Mesothelial cell of epicardium (in vitro differentiated cells): ENCODE data around the gene LY6G5C. TPM values are rescaled to one million over a fixed set of nuclear protein-coding genes. Genes with fewer than 3 reads are reported as not detected.
"Not testable (repeated sequence)": the region's sequence is repeated elsewhere in the genome, so short reads cannot be mapped to it uniquely, and the experiment has no call there.

Experiments
- DNase-seq, 2 experiments: peaks; one replicate each; pipeline ENCODE4 v3.0.0; 2021; ENCODE audit warnings: low spot score in 2 of 2; ENCODE audit not compliant: unreplicated experiment in 2 of 2
- H3K27ac Mint-ChIP-seq: 2 replicates; pipeline ENCODE4 v1.8.0; 2021; ENCODE audit warnings: mixed read lengths
- H3K27me3 Mint-ChIP-seq: 2 replicates; pipeline ENCODE4 v1.8.0; 2021; ENCODE audit warnings: low read depth, mixed read lengths
- H3K36me3 Mint-ChIP-seq: 2 replicates; pipeline ENCODE4 v1.8.0; 2021; ENCODE audit warnings: mixed read lengths
- H3K4me1 Mint-ChIP-seq: 2 replicates; pipeline ENCODE4 v1.8.0; 2021; ENCODE audit warnings: mixed read lengths
- H3K4me3 Mint-ChIP-seq: 2 replicates; pipeline ENCODE4 v1.8.0; 2021; ENCODE audit warnings: mild to moderate bottlenecking, moderate library complexity, mixed read lengths
- H3K9me3 Mint-ChIP-seq: 2 replicates; pipeline ENCODE4 v1.8.0; 2021; ENCODE audit warnings: mixed read lengths
- total RNA-seq: library from RNA; stranded (reverse); gene quantifications from 3 replicates; pipeline ENCODE4 v1.2.1, GENCODE V29; 2021
- TF ChIP-seq, protein P1 (sequence below): fragments of 200-600 bp; sonication (generic); IDR thresholded peaks from one replicate; pipeline ENCODE4 v1.5.0; 2021; ENCODE audit warnings: antibody characterized with exemption; ENCODE audit not compliant: unreplicated experiment

Gene LY6G5C
- total RNA-seq, 1 donor from 2014 or later: 1.5 TPM

DNA sequence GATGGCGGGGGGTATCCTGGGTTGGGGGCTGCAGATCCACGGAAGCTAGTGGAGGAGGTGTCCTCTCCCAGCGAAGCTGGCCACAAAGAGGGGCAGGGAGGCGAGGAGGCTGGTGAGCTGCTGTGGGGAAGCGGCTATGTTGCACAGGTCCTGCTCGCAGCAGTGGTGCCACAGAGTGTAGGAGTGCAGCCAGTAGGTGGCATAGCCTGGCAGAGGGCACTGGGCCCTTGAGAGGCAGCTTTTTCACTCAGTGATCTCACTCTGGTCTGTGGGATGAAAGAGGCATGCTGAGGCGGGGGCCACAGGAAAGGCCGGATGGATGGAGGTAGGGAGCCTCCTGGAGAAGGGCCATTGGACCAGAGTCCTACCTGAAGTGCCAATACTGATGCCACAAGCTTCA is 31.4 kb upstream of the LY6G5C start:
- TF ChIP-seq, protein P1, sequence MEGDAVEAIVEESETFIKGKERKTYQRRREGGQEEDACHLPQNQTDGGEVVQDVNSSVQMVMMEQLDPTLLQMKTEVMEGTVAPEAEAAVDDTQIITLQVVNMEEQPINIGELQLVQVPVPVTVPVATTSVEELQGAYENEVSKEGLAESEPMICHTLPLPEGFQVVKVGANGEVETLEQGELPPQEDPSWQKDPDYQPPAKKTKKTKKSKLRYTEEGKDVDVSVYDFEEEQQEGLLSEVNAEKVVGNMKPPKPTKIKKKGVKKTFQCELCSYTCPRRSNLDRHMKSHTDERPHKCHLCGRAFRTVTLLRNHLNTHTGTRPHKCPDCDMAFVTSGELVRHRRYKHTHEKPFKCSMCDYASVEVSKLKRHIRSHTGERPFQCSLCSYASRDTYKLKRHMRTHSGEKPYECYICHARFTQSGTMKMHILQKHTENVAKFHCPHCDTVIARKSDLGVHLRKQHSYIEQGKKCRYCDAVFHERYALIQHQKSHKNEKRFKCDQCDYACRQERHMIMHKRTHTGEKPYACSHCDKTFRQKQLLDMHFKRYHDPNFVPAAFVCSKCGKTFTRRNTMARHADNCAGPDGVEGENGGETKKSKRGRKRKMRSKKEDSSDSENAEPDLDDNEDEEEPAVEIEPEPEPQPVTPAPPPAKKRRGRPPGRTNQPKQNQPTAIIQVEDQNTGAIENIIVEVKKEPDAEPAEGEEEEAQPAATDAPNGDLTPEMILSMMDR: no peak
- Mint-ChIP-seq H3K27ac (peak overlapping the region; percentile 69), H3K4me3 (no peak overlapping the region), H3K27me3 (no peaks in the 10 kb centered on the region), H3K36me3 (no peaks in the 10 kb centered on the region), H3K9me3 (no peaks in the 10 kb centered on the region), H3K4me1 (peaks cover 28% of the 10 kb centered on the region)
- no peak for DNase-seq

DNA sequence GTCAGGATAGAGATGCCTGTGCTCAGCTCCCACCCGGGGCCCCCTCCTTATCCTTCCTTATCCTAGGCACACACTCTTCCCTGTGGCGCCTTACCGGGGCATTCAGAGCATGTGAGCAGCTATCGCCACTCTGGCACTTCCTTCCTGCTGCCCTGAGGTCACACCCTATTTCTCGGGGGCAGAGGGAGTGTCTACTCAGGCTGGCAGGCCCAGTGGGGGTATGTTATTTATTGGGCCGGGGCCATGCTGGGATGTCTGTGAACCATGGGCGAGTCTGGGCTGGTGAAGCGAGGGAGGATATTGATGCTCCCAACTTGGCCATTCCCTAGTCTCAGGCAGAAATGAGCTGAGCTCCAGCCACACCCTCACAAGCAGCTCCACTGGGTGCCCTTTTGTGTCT is 30.4 kb upstream of the LY6G5C start:
- Mint-ChIP-seq H3K4me1 (peaks cover 26% of the 10 kb centered on the region), H3K36me3 (no peaks in the 10 kb centered on the region), H3K4me3 (no peak overlapping the region), H3K27me3 (no peaks in the 10 kb centered on the region), H3K27ac (no peak overlapping the region), H3K9me3 (no peaks in the 10 kb centered on the region)
- no peak for DNase-seq
- TF ChIP-seq, protein P1: no peak

- DNase-seq: no peak
- Mint-ChIP-seq H3K27me3 (no peaks in the 10 kb centered on the region), H3K27ac (no peak overlapping the region), H3K9me3 (no peaks in the 10 kb centered on the region), H3K36me3 (no peaks in the 10 kb centered on the region), H3K4me3 (no peak overlapping the region), H3K4me1 (peaks cover 26% of the 10 kb centered on the region)
- TF ChIP-seq, protein P1: no peak
Measured at GRCh38 chr6:31710523-31711219, 29.8 kb upstream of the LY6G5C start.

- H3K9me3 Mint-ChIP-seq, H3K27ac Mint-ChIP-seq, H3K36me3 Mint-ChIP-seq, H3K27me3 Mint-ChIP-seq, DNase-seq, H3K4me3 Mint-ChIP-seq: not testable (repeated sequence)
- H3K4me1 Mint-ChIP-seq: peaks cover 19% of the 10 kb centered on the region
Measured at GRCh38 chr6:31709157-31709556, 28.3 kb upstream of the LY6G5C start.

DNA sequence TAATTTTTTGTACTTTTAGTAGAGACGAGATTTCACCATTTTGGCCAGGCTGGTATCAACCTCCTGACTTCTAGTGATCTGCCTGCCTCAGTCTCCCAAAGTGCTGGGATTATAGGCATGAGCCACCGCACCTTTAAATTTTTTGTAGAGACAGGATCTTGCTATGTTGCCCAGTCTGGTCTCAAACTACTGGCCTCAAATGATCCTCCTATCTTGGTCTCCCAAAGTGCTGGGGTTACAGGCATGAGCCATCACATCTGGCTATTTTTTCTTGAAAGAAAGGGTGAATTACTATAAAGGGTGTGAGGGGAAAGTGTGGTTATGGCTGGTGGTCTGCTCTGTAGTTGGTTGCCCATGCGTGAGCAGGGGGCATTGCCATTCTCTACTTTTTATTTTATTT is 27.4 kb upstream of the LY6G5C start:
- no peak for DNase-seq
- Mint-ChIP-seq H3K36me3 (no peaks in the 10 kb centered on the region), H3K4me3 (no peak overlapping the region), H3K27me3 (no peaks in the 10 kb centered on the region), H3K4me1 (peaks cover 13% of the 10 kb centered on the region), H3K9me3 (no peaks in the 10 kb centered on the region), H3K27ac (no peak overlapping the region)
- TF ChIP-seq, protein P1: no peak

DNA sequence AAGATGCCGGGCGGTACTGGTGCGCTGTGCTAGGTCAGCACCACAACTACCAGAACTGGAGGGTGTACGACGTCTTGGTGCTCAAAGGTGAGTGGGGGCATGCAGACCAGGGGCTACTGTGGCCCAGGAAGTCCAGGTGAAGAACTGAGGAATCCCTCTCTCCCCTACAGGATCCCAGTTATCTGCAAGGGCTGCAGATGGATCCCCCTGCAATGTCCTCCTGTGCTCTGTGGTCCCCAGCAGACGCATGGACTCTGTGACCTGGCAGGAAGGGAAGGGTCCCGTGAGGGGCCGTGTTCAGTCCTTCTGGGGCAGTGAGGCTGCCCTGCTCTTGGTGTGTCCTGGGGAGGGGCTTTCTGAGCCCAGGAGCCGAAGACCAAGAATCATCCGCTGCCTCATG is 26.8 kb upstream of the LY6G5C start:
- no peaks in the 10 kb centered on the region for H3K36me3 Mint-ChIP-seq
- no peaks in the 10 kb centered on the region for H3K9me3 Mint-ChIP-seq
- H3K27me3 Mint-ChIP-seq: no peaks in the 10 kb centered on the region
- DNase-seq: no peak
- TF ChIP-seq, protein P1: no peak
- H3K27ac Mint-ChIP-seq: no peak overlapping the region
- peaks cover 10% of the 10 kb centered on the region for H3K4me1 Mint-ChIP-seq
- no peak overlapping the region for H3K4me3 Mint-ChIP-seq
